Activated CD4-positive, alpha-beta T cell treated with anti-CD3 and anti-CD28 coated beads for 48 hours (primary cell): ENCODE results near the gene CORO2B.
"Not testable (repeated sequence)": the region's sequence is repeated elsewhere in the genome, so short reads cannot be mapped to it uniquely, and the experiment has no call there.

Experiments
- DNase-seq: peaks from one replicate; pipeline ENCODE4 v3.0.0-alpha.2; 2020

CORO2B gene

GRCh38 chr15:68680756-68681155 lies 102.0 kb downstream of the CORO2B start:
- DNase-seq, result not testable (repeated sequence)

- no peak for DNase-seq
Measured at GRCh38 chr15:68681836-68682235, 103.0 kb downstream of the CORO2B start.

- no peak for DNase-seq
Measured at GRCh38 chr15:68682330-68682729, 103.5 kb downstream of the CORO2B start.

GRCh38 chr15:68683026-68683425 lies 104.2 kb downstream of the CORO2B start:
- no peak for DNase-seq

GRCh38 chr15:68683551-68683950 lies 104.8 kb downstream of the CORO2B start:
- DNase-seq, result no peak

GRCh38 chr15:68684476-68684875 lies 105.7 kb downstream of the CORO2B start:
- DNase-seq, result no peak

- DNase-seq, result no peak
Measured at GRCh38 chr15:68687136-68687735, 108.4 kb downstream of the CORO2B start.

- DNase-seq, result no peak
Measured at GRCh38 chr15:68691705-68692104, 112.9 kb downstream of the CORO2B start.

GRCh38 chr15:68693071-68693470 lies 114.3 kb downstream of the CORO2B start:
- no peak for DNase-seq

GRCh38 chr15:68694111-68694510 lies 115.3 kb downstream of the CORO2B start:
- no peak for DNase-seq

GRCh38 chr15:68695061-68695595 lies 116.3 kb downstream of the CORO2B start:
- DNase-seq, result no peak

- DNase-seq, result no peak
Measured at GRCh38 chr15:68696414-68697363, 117.9 kb downstream of the CORO2B start.

- DNase-seq, result no peak
Measured at GRCh38 chr15:68697711-68698690, 119.2 kb downstream of the CORO2B start.

GRCh38 chr15:68698708-68699107 lies 119.9 kb downstream of the CORO2B start:
- DNase-seq, result no peak

GRCh38 chr15:68699124-68699880 lies 120.5 kb downstream of the CORO2B start:
- no peak for DNase-seq

- no peak for DNase-seq
Measured at GRCh38 chr15:68699881-68700454, 121.2 kb downstream of the CORO2B start.

- no peak for DNase-seq
Measured at GRCh38 chr15:68700455-68701123, 121.8 kb downstream of the CORO2B start.

GRCh38 chr15:68701886-68702285 lies 123.1 kb downstream of the CORO2B start:
- DNase-seq, result no peak

GRCh38 chr15:68704496-68705021 lies 125.8 kb downstream of the CORO2B start:
- DNase-seq, result no peak

- DNase-seq, result no peak
Measured at GRCh38 chr15:68706256-68706655, 127.5 kb downstream of the CORO2B start.

- no peak for DNase-seq
Measured at GRCh38 chr15:68706931-68707330, 128.1 kb downstream of the CORO2B start.
